B cell (primary cell): ENCODE measurements around the gene PLVAP.

ENCODE experiments used
- EZH2 ChIP-seq: IDR thresholded peaks from 2 replicates; pipeline ENCODE4 v1.6.1; 2012; ENCODE audit warnings: borderline replicate concordance, low read depth, mild to moderate bottlenecking, moderate library complexity, low read length; ENCODE audit not compliant: insufficient read depth, poor library complexity, severe bottlenecking
- TF ChIP-seq, protein P1 (sequence below): fragments of 200-600 bp; IDR thresholded peaks from one replicate; pipeline ENCODE4 v1.8.0; 2022; ENCODE audit warnings: antibody characterized with exemption, mild to moderate bottlenecking

DNA sequence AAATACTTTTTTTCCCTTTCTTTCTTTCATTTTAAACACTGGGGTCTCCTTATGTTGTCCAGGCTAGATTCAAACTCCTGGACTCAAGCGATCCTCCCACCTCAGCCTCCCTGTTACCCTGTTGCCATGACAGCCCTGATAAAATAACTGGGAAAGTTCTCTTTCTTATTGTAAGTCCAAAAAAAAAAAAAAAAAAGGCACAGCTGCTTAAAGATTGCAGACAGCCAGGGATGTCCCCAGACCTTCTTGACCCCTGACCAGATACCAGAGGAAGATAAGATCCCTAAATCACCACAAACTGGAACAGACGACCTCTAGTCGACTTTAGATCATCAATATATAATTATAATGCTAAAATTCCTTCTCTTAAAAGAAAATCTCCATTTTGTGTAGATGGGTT, 41.6 kb upstream of the PLVAP start:
- TF ChIP-seq, protein P1, sequence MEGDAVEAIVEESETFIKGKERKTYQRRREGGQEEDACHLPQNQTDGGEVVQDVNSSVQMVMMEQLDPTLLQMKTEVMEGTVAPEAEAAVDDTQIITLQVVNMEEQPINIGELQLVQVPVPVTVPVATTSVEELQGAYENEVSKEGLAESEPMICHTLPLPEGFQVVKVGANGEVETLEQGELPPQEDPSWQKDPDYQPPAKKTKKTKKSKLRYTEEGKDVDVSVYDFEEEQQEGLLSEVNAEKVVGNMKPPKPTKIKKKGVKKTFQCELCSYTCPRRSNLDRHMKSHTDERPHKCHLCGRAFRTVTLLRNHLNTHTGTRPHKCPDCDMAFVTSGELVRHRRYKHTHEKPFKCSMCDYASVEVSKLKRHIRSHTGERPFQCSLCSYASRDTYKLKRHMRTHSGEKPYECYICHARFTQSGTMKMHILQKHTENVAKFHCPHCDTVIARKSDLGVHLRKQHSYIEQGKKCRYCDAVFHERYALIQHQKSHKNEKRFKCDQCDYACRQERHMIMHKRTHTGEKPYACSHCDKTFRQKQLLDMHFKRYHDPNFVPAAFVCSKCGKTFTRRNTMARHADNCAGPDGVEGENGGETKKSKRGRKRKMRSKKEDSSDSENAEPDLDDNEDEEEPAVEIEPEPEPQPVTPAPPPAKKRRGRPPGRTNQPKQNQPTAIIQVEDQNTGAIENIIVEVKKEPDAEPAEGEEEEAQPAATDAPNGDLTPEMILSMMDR = no peak
- TF ChIP-seq EZH2 = no peak
